Keratinocyte (primary cell): ENCODE data around the gene PEX3. TPM values are rescaled to one million over a fixed set of nuclear protein-coding genes. Genes with fewer than 3 reads are reported as not detected.

Experiments
- DNase-seq: peaks from one replicate; pipeline ENCODE4 v3.0.0-alpha.2; 2011; ENCODE audit warnings: low read depth, missing footprints, low spot score
- FAIRE-seq: peaks from 2 replicates; lab custom pipeline; 2011; peaks lifted over from hg19 to GRCh38; lab: Jason Lieb, UNC
- H2AFZ ChIP-seq: 2 replicates; pipeline ENCODE4 v1.6.0; 2012; ENCODE audit warnings: low read length, control low read depth, inconsistent platforms; ENCODE audit not compliant: control insufficient read depth
- H3K27ac ChIP-seq: 2 replicates; pipeline ENCODE4 v1.5.1; 2011; ENCODE audit warnings: low read length; ENCODE audit not compliant: control insufficient read depth, insufficient read depth
- H3K27me3 ChIP-seq: 3 replicates; pipeline ENCODE4 v1.6.0; 2011; ENCODE audit warnings: low read length; ENCODE audit not compliant: control insufficient read depth, insufficient read depth; ENCODE audit errors: extremely low read depth
- H3K36me3 ChIP-seq, 2 experiments: 2 replicates in 1 of 2; 3 replicates in 1 of 2; pipeline ENCODE4 v1.5.1; 2011; ENCODE audit warnings: low read length in 2 of 2, mild to moderate bottlenecking in 1 of 2; ENCODE audit not compliant: control insufficient read depth in 2 of 2, insufficient read depth in 2 of 2; ENCODE audit errors: extremely low read depth in 1 of 2
- H3K4me1 ChIP-seq: 3 replicates; pipeline ENCODE4 v1.5.1; 2011; ENCODE audit warnings: low read length; ENCODE audit not compliant: control insufficient read depth, insufficient read depth; ENCODE audit errors: extremely low read depth
- H3K4me2 ChIP-seq: 3 replicates; pipeline ENCODE4 v1.6.0; 2011; ENCODE audit warnings: low read depth, low read length; ENCODE audit not compliant: control insufficient read depth, insufficient read depth; ENCODE audit errors: extremely low read depth
- H3K4me3 ChIP-seq, 3 experiments: fragments of 200-600 bp in 1 of 3; sonication (generic) in 1 of 3; 2 replicates in 2 of 3; 3 replicates in 1 of 3; pipeline ENCODE4 v1.5.1; 2011 to 2016; ENCODE audit warnings: low read length in 3 of 3, mild to moderate bottlenecking in 3 of 3, control low read depth in 2 of 3, inconsistent platforms in 1 of 3, low read depth in 1 of 3, mixed read lengths in 1 of 3, mixed run types in 1 of 3, moderate library complexity in 1 of 3; ENCODE audit not compliant: control insufficient read depth in 2 of 3, insufficient read depth in 2 of 3; ENCODE audit errors: extremely low read depth in 1 of 3
- H3K79me2 ChIP-seq: 2 replicates; pipeline ENCODE4 v1.6.0; 2012; ENCODE audit warnings: low read length; ENCODE audit not compliant: control insufficient read depth, insufficient read depth
- H3K9ac ChIP-seq: 3 replicates; pipeline ENCODE4 v1.6.0; 2011; ENCODE audit warnings: low read length; ENCODE audit not compliant: control insufficient read depth, insufficient read depth; ENCODE audit errors: extremely low read depth
- H3K9me1 ChIP-seq: 3 replicates; pipeline ENCODE4 v1.6.0; 2011; ENCODE audit warnings: low read length; ENCODE audit not compliant: control insufficient read depth, insufficient read depth; ENCODE audit errors: extremely low read depth
- H3K9me3 ChIP-seq: 2 replicates; pipeline ENCODE4 v1.5.1; 2012; ENCODE audit warnings: low read depth, low read length; ENCODE audit not compliant: control insufficient read depth
- H4K20me1 ChIP-seq: 3 replicates; pipeline ENCODE4 v1.6.0; 2011; ENCODE audit warnings: low read length; ENCODE audit not compliant: control insufficient read depth, insufficient read depth; ENCODE audit errors: extremely low read depth
- CTCF ChIP-seq, 3 experiments: IDR thresholded peaks in 1 of 3; conservative IDR thresholded peaks in 1 of 3; optimal IDR thresholded peaks in 1 of 3; 2 replicates in 2 of 3; 3 replicates in 1 of 3; pipeline versions ENCODE3 to v1.5.1; 2011; ENCODE audit warnings: low read length in 3 of 3, mild to moderate bottlenecking in 3 of 3, moderate library complexity in 2 of 3, control low read depth in 1 of 3, inconsistent platforms in 1 of 3; ENCODE audit not compliant: insufficient read depth in 2 of 3; ENCODE audit errors: extremely low read depth in 1 of 3
- EZH2 ChIP-seq: IDR thresholded peaks from one replicate; pipeline ENCODE4 v1.6.1; 2012; ENCODE audit warnings: inconsistent platforms, mild to moderate bottlenecking, low read length, moderate library complexity
- dilution Hi-C: fragments of 300-500 bp; cut with MboI; formaldehyde crosslinking; loops from one replicate; pipeline ENCODE4 v1.7.0; 2020; ENCODE audit warnings: low sequenced_read_pairs; ENCODE audit not compliant: extremely low pct_ligation_motif_present
- polyA plus RNA-seq, 5 experiments: library from polyadenylated mRNA; depleted of rRNA in 3 of 5; stranded (reverse) in 3 of 5; stranded (forward) in 1 of 5; unstranded in 1 of 5; fragments of >200 nt; gene quantifications; 1 replicate in 1 of 5; 2 replicates in 3 of 5; 3 replicates in 1 of 5; pipeline versions ENCODE4 v1.2.1 to v1.2.3, GENCODE V29; 2011 to 2012; ENCODE audit warnings: missing spikeins in 2 of 5, low read depth in 1 of 5, low replicate concordance in 1 of 5

Gene PEX3
- polyA plus RNA-seq, 1 donor (not counting 4 experiments of a cell fraction or from before 2014, with no cell fraction given) = 68.1 TPM

- dilution Hi-C loops = no loop called here
- Histone ChIP-seq H2AFZ (peak within 1 kb of the TSS; percentile 99), H3K79me2 (no peaks in the 10 kb centered on the region), H3K9ac (peak within 1 kb of the TSS; percentile 75), H3K36me3 (no peaks in the 10 kb centered on the region), H3K27me3 (peaks cover 5% of the 10 kb centered on the region), H4K20me1 (no peaks in the 10 kb centered on the region), H3K9me3 (no peaks in the 10 kb centered on the region), H3K27ac (no peak within 1 kb of the TSS), H3K9me1 (no peaks in the 10 kb centered on the region), H3K4me3 (peak within 1 kb of the TSS; percentile 50 to 73 (median 63)), H3K4me2 (peak within 1 kb of the TSS; percentile 84), H3K4me1 (peaks cover 10% of the 10 kb centered on the region)
- TF ChIP-seq CTCF (optimal IDR thresholded peaks at IDR 0.05 in 1 of 3, IDR thresholded peaks at IDR 0.05 in 1 of 3, conservative IDR thresholded peaks at IDR 0.05 in 1 of 3; ENCODE audit: extremely low read depth in 1 of 3, insufficient read depth in 2 of 3, low read length in 3 of 3) = no peak
- TF ChIP-seq EZH2 = no peak
- FAIRE-seq = peak; percentile 51
- no peak for DNase-seq
These were observed 60.6 kb downstream of the PEX3 start, which contains the start of gene FUCA2 for GRCh38 chr6:143510991-143511891. Gene FUCA2 (minus strand): TSS chr6:143511720. CDS start chr6:143511634, 86 bp downstream.

DNA sequence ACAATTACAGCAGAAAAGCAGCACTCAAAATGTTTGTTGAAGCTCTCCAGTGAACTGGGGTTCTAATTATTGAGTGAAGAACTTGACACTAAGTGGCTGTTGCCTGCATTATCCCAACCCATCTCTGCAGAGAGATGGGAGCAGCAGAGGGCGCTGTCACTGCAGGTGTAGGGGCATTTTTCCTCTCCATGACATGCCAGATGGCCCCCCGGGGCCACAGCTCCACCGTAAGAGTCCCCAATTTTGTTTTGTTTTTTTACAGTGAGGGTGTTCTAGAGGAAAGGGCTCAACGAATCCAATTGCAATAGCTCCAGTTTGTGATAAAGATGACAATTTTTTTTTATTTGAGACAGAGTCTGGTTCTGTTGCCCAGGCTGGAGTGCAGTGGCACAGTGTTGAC lies 62.8 kb downstream of the PEX3 start:
- H3K9me1 ChIP-seq = no peaks in the 10 kb centered on the region
- H3K9ac ChIP-seq = no peak overlapping the region
- FAIRE-seq = no peak
- DNase-seq = no peak
- no peak overlapping the region for H3K4me3 ChIP-seq
- H4K20me1 ChIP-seq = no peaks in the 10 kb centered on the region
- H3K27me3 ChIP-seq = peaks cover 6% of the 10 kb centered on the region
- H3K4me1 ChIP-seq = peaks cover 10% of the 10 kb centered on the region
- H3K4me2 ChIP-seq = no peak overlapping the region
- dilution Hi-C loops = no loop called here
- H3K9me3 ChIP-seq = no peaks in the 10 kb centered on the region
- H3K79me2 ChIP-seq = no peaks in the 10 kb centered on the region
- no peak overlapping the region for H3K27ac ChIP-seq
- no peaks in the 10 kb centered on the region for H3K36me3 ChIP-seq
- no peak overlapping the region for H2AFZ ChIP-seq
- TF ChIP-seq EZH2 (no peak), CTCF (optimal IDR thresholded peaks at IDR 0.05 in 1 of 3, IDR thresholded peaks at IDR 0.05 in 1 of 3, conservative IDR thresholded peaks at IDR 0.05 in 1 of 3; ENCODE audit: extremely low read depth in 1 of 3, insufficient read depth in 2 of 3, low read length in 3 of 3) (peak; percentile 46 to 72 (median 70))
